Embryonic facial prominence (tissue), 1 donor: ENCODE results near the gene PDGFA.

Experiments
- DNase-seq: peaks from one replicate; pipeline ENCODE4 v3.0.0-alpha.2; 2016; ENCODE audit errors: extremely low spot score

Gene PDGFA

DNA sequence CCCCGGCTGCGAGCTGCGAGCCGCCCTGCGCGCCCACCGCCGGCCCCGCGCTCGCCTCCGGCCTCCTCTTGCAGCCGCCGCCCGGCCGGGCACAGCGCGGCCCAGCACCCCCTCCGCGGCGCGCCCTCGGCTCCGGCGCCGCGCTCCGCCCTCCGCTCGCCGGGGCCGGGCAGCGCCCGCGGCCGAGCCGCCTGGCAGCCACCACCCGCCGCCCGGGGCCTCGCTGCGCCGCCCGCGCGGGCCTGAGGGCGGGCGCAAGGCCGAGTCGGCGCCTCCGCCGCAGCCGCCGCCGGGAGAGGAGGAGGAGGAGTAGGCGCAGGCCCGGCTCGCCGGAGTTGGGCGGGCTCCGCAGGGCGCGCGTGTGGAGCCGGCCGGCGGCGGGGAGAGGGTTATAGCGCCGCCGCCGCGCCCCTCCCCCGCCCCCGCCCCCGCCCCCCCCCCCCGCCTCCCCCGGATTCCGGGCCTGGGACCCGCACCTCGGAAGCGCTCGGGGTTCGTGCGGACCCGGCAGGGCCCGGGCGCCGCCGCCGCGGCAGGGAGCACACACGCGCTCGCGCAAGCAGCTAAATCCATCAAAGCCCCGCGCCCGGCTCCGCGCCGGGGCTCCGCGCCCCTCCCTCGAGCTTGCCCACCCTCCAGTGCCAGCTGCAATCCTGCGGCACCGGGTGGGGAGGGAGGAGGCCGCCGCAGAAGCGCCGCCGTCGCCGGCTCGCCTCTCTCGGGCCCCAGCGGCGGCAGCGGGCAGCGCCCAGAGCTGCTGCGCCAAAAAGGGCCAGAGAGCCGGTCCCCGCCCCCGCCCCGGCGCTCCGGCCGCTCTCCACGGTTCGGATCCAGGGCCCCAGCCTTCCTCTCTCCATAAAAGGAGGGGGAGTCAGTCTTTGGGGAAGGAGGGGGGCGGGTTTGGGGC, at the start of gene PDGFA:
Gene PDGFA (minus strand): TSS at position 363 of the 907 bp plus-strand sequence. CDS start 845 bp downstream, outside the sequence.
- DNase-seq, result no peak

DNA sequence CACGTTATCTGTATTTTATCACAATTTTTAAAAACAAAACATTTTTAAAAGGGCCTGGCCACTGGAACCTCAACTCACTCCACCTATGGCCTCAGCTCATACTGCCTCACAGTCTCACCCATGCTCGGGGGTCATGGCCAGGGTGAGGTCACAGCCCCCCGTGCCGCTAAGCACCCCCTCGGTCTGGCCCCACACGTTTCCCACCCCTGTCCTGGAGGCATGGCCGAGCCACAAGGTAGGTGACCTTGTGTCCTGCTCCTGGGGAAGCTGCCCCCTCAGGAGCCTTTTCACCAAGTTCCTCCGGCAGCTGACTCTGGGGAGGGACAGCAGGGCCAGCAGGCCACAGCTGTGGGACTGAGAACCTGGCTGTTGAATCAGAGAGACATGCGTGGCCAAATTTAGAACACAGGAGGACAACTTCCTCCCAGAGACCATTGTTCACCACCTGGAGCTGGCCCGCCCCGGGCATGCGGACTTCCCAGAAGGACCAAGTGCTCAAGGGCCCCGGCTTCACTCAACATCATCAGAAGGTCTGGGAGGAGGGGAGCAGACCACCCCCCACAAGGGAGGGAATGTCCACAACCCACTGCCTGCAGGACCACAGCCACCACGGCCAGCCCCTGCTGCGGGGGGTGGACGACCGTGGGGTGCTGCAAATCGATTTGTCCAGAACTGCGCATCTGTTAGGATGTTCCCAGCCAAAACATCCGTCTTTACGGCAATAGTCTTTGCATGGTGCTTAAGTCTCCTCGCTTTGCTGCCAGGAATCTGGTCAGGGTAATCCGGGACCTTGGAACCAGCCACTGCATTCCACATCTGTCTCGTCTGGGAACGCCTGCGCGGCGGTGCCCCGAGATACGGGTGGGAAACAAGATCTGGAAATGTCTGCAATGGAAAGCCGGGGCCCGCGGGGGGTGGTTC, 48.6 kb upstream of the PDGFA start:
- peak; percentile 42 for DNase-seq

DNA sequence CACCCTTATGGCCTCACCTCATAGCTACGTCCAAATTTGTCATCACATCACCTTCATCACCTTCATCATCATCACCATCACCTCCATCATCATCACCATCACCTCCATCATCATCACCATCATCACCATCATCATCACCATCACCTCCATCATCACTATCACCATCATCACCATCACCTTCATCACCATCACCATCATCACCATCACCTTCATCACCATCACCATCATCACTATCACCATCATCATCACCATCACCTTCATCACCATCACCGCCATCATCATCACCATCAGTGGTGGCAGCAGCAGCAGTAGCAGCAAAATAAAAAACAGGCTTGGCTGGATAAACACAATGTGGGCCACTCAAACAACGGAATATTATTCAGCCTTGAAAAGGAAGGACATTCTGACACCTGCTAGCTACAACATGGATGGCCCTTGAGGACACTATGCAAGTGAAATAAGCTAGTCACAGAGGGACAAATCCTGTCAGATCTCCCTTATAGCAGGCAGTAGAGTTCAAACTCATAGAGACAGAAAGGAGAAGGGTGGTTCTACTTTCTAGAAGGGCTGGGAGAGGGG, 47.7 kb upstream of the PDGFA start:
- no peak for DNase-seq

DNA sequence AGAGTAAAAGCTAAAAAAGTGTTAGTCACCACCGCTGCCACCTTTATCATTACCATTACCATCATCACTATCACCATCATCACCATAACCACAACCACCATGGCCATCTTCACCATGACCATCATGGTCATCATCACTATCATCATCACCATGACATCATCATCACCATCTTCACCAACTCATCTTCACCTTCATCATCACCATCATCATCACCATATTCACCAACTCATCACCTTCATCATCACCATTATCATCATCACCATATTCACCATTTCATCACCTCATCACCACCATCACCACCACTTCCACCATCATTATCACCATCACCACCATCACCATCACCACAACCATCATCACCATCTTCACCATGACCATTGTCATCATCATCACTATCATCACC, 46.5 kb upstream of the PDGFA start:
- no peak for DNase-seq

DNA sequence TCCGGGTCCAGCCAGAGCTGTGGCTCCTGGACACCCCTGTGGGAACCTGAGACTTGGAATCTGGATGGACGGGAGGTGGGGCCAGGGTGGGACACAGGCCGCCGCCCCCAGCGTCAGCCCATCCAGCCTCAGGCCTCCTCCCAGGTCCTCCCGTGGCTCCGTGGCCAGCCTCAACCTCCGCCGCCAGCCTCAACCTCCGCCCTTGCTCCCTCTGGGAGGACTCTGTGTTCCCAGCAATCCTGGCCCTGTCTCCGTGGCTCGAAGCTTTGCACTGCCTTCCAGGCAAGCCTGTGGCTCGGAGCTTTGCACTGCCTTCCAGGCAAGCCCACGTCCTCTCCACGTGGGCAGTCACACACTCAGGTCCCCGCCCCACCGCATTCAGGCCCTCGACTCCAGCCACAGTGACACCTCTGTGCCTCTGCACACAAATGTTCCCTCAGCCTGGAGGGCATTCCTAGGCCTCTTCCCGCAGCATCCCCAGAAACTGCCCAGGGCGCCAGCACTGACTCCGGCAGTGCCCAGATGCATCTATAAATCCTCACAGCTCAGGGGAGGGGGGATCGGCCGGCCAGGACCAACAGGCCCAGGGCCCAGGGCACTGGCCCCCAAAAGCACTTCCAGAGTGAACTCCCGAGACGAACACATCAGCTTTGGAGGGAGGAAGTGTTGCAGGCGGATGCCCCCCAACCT, 44.7 kb upstream of the PDGFA start:
- no peak for DNase-seq

DNA sequence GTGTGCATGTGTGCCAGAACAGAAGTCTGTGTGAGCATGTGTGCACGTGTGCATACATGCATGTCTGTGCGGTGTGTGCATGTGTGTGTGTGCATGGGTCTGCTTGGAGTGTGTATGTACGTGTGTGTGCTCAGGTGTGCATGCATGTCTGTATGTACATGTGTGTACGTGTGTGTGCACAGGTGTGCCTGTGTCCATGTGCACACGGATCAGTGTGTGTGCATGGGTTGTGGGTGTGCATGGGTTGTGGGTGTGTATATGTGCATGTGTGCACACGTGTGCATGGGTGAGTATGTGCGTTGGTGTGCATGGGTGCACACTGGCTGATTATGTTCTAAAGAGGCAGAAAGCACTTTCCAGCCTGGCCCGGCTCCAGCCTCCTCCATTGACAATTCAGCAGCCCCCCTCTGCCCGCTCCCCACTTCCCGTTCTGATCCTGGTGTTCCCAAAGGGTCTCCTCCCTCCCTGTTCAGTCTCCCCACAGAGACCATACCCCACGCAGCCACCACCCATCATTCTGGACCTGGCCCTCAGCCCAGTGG, 44.1 kb upstream of the PDGFA start:
- no peak for DNase-seq

DNA sequence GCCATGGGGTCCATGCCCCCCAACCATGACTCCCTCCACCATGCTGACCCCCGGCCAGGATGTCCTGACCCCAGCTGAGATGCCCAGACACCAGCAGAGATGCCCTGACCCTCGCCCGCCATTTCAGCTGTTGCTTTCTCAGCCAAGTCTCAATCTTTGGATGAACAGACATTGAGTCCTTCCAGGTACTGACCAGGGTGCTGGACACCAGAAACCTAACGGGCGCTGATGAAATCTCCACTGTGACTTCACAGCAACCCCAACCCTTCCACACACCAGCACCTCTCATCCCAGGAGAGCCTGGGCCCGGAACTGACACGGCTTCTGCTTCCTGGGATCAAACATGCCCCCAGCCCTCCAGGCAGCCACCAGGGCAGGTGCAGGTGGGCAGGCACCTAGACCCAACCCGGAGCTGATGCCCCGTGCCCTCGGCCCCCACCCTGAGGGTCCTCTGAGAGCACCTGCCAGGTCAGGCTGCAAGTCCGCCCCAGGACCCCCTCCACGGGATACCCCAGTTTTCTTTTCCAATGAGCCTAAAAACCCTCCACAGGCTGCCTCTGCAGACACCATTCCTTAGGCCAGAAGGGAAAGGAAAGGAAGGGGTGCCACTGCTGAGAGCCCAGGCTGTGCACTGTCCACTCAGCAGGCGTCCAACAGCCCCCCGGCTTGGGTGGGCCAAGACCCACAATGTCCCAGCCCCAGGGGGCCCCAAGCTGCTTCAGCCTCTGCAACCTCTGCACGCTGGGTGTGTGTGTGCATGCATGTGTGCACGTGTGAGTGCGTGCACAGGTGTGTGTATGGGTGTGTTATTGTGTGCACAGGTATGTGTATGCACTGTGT, 43.4 kb upstream of the PDGFA start:
- DNase-seq, result no peak

DNA sequence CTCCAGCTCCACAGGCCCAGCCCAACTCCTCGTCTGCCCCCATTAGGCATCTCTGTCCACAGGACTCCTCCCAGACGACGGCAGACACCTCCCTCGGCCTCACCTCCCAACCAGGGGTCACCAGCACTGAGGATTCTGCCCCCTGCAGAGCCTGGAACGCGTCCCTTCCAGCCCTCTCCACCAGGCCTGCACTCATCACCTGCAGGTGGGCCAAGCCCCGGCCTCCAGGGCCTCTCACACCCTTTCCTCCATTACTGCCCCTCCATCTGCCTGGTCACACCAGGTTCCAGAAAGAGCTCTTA, 42.7 kb upstream of the PDGFA start:
- DNase-seq, result no peak

DNA sequence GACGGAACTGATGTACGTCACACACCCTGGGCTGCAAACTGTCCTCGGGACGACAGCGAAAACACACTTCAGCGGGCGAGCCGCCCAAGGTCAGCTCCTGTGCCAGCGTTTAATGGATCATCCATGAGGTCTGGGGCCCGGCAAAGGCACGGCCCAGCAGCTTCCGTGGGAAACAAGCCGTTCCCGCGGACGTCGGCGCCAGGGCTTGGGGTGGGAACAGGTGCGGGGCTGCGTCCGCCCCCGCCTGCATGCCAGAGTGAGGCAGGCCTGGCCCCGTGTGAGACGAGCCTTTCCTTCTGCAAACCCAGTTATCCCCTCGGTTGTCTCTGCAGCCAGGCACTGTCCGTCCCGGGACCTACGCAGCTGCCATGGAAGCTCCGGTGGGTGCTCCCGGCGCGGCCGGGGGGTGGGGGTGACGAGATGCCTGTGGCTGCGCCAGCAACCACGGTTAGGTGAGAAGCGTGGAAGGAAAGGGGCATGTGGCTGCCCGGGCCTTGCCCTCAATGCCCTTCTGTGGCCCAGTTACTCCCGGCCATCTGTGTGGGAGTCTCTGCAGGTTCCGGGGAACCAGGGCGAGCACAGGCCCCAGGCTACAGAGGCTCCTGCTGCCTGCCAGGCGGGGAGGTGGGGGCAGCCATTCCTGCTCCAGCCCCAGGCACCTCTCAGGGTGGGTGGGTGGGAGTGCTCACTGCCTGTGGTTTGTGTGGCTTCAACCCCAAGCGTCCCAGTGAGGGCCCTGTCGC, 42.2 kb upstream of the PDGFA start:
- DNase-seq, result no peak

DNA sequence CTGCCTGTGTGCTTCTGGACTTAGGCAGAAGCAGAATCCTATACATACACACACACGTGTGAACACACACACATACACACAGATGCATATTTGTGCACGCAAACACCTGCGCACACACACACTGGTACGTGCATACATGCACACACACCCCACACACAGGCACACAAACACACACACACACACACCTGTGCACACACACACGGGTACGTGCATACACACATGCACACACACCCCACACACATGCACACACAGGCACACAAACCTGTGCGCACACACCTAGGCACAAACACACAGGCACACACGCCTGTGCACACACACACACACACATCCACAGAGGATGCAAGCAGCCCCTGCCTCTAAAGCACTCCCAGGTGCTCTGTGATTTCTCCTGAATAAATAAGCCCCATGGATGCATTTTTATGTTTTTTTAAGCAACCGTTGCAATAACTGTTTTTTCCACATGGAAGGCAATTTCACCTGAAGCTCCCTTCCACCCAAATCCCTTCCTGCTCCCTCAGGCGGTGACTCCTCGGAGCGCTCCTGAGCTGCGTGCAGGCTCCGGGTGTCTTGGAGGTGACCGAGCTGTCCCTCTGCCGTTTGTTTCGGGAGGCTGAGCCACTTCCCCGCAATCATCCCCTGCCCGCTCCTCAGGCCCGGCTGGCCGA, 41.5 kb upstream of the PDGFA start:
- no peak for DNase-seq

DNA sequence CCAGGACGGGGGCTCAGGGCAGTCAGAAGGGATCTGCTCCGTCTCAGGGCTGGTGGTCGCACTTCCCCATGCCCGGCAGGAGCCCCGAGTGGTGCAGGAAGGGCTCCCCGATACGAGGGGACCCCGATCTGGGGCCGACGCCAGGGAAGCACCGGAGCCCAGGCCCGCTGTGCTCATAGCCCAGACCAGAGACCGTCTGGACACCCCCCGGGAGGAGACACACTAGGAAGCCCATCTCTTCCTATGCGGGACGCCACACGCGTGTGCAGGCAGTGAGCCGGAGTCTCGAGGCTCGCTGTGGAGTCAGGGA, 39.7 kb upstream of the PDGFA start:
- DNase-seq, result no peak

DNA sequence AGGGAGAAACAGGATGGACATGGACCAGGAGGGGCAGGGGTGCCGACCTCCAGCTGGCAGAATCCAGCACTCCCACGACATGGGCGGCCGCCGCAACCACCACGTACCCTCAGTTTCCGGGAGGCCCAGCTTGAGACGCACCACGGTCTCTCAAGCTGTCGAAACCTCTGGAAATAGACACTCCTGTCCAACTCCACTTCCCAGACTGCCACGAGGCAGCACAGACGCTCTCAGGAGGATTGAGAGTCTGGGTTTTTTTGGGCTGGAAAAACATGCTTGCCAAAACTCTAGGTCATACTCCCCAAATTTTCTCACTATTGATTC, 37.9 kb upstream of the PDGFA start:
- DNase-seq, result no peak

DNA sequence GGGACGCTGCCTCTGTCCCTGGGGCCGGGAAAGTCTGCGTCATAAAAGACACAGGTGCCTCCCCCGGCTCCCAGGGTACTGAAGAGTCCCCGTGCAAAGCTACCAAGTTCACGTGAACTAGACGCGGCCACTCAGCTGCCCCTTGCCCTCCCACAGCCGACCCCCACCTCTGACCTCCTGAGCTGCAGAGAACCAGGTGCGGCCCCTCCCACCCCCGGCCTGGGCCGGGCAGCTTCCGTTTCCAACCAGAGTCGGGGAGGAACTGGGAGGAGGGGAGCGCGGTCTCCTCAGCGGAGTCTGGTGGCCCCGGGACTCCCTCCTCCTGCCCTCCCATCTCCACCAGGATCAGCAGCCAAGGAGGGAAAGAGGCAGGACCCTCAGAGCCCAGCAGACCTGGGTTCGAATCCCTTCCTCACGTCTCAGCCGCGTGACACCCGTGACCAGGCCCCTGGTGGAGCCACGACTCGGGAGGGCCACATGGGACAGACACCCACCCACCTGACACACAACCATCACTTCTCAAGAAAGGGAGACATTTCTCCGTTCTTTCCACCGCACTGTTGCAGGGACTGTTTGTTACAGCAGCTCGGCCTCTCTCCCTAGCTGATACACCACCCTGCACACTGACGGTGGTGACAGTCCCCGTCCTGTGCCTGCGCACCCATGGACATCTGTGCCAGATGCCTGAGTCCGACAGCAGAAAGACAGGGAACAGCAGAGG, 37.4 kb upstream of the PDGFA start:
- no peak for DNase-seq

DNA sequence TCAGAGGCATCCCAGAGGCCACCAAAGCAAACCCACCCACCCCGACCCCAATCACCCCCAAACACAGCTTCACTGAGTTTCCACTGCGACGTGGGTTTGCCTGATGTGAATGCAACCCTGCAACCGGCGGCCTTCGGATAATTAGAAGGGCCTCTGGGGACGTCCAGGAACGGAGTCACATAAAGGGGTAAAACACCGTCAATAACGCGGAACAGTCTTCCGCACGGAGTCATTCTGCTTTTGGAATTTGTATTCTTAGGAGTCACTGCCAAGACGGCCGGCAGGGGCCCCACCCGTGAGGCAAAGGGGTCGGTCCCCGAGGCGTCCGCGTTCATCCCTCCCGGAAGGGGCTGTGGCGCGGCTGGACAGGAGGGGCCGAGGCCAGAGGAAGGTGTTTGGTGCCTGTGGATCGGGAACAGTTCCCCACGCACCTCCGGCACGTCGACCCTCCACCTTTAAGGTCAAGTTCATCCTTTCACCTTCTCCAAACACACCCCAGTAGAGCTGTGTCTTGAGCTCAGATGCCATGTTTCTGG, 36.7 kb upstream of the PDGFA start:
- no peak for DNase-seq

DNA sequence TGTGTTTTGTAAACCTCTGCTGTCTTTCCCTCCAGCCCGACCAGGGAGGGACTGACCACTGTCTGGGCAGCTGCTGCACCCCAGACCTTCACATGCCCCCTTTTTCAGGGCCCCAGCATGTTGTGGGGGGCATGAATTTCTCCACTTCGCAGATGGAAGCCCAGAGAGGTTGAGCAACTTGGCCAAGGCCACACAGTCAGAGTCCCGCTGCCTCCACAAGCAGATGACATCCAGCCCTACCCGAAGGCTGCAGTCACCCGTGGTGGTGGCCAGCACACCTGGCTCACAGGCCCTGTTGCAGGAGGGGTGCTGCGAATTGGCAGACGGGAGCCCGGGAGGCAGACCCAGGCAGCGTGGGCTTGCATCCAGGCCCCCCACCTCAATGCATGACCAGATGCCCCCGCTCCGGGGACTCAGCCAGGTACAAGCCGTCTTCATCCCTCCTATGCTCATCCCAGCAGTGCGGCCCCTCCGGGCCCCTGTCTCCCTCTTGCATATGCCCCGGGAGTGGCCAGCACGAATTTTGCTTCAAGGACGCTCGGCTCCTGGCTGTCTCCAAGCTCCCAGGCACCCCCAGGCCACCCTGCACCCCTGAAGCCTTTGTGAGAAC, 36.0 kb upstream of the PDGFA start:
- DNase-seq, result no peak

DNA sequence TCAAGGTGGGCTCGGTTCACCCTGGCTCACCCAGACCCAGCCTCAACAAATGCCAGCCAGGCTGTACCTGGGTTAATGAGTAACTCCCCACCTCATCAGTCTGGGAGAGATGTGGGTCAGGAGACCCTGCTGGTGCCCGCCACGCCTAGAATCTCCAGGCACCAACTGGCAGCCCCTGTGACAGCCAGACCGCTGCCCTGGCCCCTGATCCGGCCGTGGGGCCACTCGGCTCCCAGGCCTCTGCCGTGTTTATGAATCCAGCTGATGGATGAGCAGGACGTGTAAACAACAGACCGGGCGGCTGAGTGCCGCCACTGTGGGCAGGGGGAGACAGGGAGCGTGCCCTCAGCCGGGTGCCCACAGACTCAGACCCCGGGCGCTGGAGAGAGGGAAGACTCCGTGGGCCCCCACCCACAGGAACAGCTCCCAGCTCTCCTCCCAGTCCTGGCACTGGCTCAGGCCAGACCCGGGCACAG, 34.0 kb upstream of the PDGFA start:
- DNase-seq, result no peak

DNA sequence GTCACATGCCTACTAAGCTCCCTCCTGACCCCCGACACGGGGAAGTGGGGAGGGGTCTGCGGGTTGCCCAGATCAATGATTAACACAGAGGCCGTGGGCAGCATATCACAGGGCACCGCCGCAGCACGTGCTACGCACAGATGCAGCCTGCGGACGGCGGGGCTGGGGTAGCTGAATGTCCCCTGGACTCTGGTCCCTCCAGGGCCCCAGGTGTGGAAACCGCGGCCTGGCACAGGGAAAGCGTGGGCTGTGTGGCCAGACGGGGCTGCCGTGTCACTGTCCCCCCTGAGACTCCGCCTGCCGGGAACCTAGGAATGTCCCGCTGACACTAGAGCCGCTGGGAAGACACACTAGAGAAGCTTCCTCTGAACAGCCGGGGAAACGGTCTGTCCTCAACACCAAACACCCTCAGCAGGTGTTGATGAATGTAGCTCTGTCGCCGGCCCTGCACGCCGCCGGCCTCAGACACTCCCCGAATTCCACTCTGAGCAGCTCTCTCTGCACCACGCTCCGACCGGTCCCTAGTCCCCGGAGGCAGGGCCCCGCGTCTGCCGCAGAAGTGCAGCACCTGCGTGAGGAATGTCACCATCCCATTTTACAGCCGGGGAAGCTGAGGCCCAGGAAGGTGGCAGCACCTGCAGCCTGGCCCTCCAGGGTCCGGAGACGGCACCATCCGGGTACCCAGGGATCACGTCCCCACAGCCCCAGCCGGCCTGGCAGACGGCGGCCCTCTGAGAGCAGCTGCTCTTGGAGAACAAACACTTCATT, 33.4 kb upstream of the PDGFA start:
- DNase-seq, result no peak
